ENCODE measurements around the gene NRG3.

The NRG3 gene

DNA sequence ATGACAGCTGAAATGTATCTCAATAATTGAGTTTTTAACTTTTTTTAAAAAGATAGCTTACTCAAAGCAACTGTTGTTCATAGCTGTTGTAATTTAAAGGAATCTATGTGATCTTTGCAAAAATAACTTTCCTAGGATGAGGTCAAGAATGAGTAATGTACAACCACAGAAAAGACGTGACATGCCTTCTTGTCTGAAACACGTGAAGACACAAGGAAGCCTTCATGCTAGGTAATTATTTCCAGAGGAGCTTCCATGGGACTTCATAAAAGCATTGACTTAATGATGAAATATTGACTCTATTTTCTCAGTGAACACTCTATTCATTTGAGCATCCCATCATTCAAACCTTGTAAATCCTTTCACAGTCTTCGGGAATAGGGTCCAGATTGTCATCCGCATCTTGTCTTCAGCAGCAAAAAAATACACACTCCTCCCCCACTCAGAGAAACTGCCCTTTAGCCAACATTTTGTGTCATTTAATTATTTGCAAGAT lies 528.0 kb downstream of the NRG3 start:
- DNase-seq: no peak

GRCh38 chr10:82409671-82410070 lies 534.7 kb downstream of the NRG3 start:
- no peak for DNase-seq

GRCh38 chr10:82411416-82411815 lies 536.4 kb downstream of the NRG3 start:
- DNase-seq: no peak

GRCh38 chr10:82420001-82420400 lies 545.0 kb downstream of the NRG3 start:
- DNase-seq: no peak

GRCh38 chr10:82429302-82429701 lies 554.3 kb downstream of the NRG3 start:
- DNase-seq: no peak

DNA sequence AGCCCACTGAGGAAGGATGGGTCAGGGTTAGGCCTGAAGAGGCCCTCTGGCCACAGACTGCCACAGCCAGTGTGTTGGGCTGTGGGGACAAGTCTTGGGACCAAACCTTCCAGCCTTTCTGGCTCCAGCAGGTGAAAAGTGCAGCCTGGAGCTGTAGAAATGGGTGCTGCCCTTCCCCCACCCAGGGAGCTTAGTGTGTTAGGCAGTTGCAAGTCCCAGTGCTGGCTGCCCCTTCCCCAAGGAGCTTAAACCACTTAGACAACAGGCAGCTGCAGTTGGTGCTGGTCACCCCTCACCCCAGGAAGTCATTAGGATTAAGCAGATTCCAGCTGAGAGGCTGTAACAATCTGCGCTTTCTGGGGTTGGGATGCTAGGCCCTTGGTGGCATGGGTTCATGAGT lies 563.3 kb downstream of the NRG3 start:
- DNase-seq: no peak

GRCh38 chr10:82440775-82441174 lies 565.8 kb downstream of the NRG3 start:
- no peak for DNase-seq

GRCh38 chr10:82452046-82452445 lies 577.1 kb downstream of the NRG3 start:
- no peak for DNase-seq

- no peak for DNase-seq
Measured at GRCh38 chr10:82452676-82453075, 577.7 kb downstream of the NRG3 start.

- no peak for DNase-seq
Measured at GRCh38 chr10:82453678-82454293, 578.8 kb downstream of the NRG3 start.

DNA sequence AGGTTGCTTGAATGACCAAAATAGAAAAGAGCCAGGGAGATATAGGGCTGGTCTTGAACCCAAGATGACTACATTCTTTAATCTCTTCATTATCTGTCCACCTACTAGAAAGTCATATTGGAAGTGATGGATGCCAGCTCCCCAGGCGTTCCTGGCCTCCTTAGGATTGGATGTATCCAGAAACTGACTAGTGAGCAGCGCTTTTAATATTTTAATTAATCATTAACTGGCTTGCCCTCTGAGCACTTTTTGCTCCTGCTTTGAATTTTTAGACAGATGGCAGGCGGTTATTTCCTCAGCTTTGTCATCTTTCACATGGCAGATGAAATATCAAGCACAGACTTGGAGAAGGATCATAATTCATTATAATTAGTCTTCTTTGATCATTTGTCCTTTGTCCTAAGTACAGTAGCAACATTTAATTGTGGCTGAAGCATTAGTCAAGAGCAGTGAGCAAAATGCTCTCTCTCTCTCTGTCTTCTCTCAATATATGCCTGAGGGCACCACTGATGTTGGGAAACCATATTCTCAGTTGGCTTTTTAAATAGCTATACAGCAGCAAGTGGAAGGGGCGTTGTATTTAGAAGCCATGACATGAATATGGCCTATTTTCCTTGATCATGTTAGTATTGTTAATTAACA lies 588.0 kb downstream of the NRG3 start:
- DNase-seq: no peak

GRCh38 chr10:82463614-82464013 lies 588.6 kb downstream of the NRG3 start:
- no peak for DNase-seq

DNA sequence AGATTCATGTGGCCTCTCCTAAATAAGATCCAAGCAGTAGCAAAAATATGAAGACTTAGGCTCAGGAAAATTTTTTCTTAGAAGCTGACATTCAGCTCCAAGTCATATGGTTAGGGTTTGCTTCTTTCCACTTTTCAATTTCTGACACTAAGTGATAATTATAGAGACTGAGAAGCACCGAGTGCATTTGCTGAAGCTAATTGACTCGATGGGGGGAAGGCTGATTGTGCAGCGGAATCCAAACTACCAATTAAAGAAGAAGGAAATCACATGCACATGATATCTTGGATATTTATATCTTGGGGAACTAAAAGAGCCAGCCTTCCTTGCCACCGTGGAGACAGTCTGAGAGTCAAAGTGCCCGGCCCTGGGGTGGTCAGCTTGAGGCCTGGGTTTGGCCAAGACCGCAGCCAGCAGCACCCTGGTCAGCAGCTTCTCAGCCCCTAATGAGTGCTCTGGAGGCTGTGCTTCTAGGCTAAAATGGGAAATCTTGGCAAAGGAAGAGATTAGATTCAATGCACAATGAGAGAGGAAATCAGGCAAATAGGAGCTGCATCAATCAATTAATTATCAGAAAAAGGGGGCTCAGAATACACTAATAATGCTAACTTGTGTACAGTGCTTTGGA lies 589.3 kb downstream of the NRG3 start:
- no peak for DNase-seq

DNA sequence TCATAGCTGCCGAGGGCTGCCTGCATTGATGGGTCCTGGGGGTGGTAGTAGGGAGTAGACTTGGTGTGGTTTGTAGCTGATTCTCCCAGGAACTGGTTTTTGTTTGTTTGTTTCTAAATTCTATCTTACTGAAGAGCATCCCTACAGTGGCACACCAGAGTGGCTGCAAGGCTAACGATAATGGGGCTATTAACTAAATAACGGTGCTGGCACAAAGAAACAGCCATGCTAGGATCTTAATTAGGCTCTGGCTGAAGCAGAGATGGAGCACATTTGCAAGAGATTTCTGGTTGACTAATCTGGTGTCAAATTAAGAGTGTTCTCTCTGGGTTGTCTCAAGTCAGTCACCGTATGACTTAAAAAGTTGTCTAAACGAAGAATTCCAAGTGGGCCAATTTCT lies 590.0 kb downstream of the NRG3 start:
- DNase-seq: no peak

DNA sequence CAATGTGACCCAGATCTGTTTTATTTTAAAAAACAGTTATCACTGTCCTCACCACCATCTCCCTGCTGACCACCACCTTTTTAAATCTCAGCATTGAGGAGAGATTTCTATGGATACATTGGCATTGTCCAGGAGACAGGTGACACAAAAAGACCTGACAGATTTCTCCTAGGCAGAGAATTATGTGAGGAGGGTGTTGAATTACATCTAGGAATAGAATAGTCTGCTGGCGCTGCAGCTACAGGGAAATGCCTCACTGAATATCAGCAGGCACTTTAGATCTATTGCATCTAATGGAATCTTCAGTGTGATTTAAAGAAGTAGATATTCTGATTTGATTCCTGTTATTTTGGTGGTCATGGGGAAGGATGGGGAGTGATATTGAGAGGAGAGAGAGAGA lies 593.5 kb downstream of the NRG3 start:
- no peak for DNase-seq

- no peak for DNase-seq
Measured at GRCh38 chr10:82472406-82473335, 597.7 kb downstream of the NRG3 start.

GRCh38 chr10:82477776-82478175 lies 602.8 kb downstream of the NRG3 start:
- DNase-seq: no peak

DNA sequence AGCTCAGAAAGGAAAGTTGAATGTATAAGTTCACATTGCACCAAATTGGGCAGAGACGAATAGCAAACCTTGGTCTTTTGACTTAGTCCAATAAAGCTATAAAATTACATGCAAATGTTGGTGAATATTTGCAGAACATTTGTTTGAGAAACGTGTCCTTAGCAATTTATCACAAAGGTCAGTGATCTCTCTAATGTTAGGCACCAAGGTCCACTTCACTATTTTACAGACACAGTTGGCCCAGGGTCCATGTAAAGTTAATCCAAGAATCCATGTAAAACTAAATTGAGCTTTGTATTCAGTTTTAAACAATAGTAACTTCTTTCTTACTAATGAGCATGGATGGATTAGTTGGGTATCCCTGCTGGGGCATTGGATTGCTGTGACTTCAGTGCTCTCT lies 617.7 kb downstream of the NRG3 start:
- no peak for DNase-seq

DNA sequence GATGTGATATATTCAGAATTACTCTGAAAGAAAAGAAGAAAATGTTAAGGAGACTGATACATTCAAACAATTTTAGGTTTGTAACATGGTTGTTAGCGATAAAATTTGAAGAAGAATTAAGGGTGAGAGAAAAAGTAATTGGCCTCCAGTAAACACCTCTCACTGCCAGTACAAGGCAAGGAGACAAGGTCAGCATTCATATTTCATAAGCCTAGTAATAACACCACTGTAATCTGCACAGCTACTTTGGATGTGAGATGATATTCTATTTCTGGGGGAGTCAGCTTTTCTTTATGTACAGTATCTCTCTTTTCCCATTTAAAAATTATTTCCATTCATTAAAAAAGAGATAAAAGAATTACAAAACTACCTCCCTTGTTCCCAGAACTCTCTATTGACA lies 621.1 kb downstream of the NRG3 start:
- DNase-seq: no peak

- no peak for DNase-seq
Measured at GRCh38 chr10:82497439-82497838, 622.4 kb downstream of the NRG3 start.

DNA sequence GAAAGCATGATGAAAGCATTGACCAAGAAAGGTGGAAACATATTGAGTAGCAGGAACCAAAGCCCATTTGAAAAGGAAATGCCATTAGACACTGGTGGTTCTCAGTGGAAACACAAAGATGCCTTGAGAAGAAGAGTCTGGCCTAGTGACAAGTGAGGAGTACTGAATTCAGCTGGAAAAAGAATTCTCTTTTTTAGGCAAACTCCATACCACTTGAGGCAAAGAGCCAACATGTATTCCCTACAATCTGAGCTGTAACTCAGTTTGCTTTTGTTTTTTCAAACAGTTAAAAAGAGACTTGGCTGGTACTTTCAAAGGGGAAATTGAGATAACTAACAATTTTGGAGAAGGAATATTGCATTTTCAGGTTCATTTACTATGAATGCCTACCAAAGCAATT lies 624.0 kb downstream of the NRG3 start:
- no peak for DNase-seq

GRCh38 chr10:82505009-82505408 lies 630.0 kb downstream of the NRG3 start:
- no peak for DNase-seq

- DNase-seq: no peak
Measured at GRCh38 chr10:82506680-82507376, 631.8 kb downstream of the NRG3 start.

Data from activated CD4-positive, alpha-beta T cell treated with anti-CD3 and anti-CD28 coated beads for 48 hours (primary cell).